Activated CD4-positive, alpha-beta memory T cell treated with anti-CD3 and anti-CD28 coated beads for 36 hours (primary cell): ENCODE results near the gene CLEC4M. TPM values are rescaled to one million over a fixed set of nuclear protein-coding genes. Genes with fewer than 3 reads are reported as not detected.
"Not testable (repeated sequence)": the region's sequence is repeated elsewhere in the genome, so short reads cannot be mapped to it uniquely, and the experiment has no call there.

Source experiments
- CTCF ChIA-PET: fragments of 350-600 bp; sonication (Branson Sonifier 250); formaldehyde crosslinking; loops from one replicate; lab custom pipeline; 2021; ENCODE audit warnings: antibody characterized with exemption, inconsistent platforms; lab: Charles Lee
- POLR2A ChIA-PET: fragments of 350-600 bp; sonication (Branson Sonifier 250); formaldehyde crosslinking; loops from one replicate; lab custom pipeline; 2021; ENCODE audit warnings: antibody characterized with exemption; lab: Charles Lee
- DNase-seq: peaks from one replicate; pipeline ENCODE4 v3.0.0-alpha.2; 2020
- H3K27ac Mint-ChIP-seq: one replicate; pipeline ENCODE4 v1.8.0; 2021; ENCODE audit warnings: mixed read lengths
- H3K27me3 Mint-ChIP-seq: one replicate; pipeline ENCODE4 v1.8.0; 2021; ENCODE audit warnings: mixed read lengths
- H3K36me3 Mint-ChIP-seq: one replicate; pipeline ENCODE4 v1.8.0; 2021; ENCODE audit warnings: mixed read lengths
- H3K4me1 Mint-ChIP-seq: one replicate; pipeline ENCODE4 v1.8.0; 2021; ENCODE audit warnings: low read depth, mixed read lengths
- H3K4me3 Mint-ChIP-seq: one replicate; pipeline ENCODE4 v1.8.0; 2021; ENCODE audit warnings: mild to moderate bottlenecking, mixed read lengths
- H3K9me3 Mint-ChIP-seq: one replicate; pipeline ENCODE4 v1.8.0; 2021; ENCODE audit warnings: mixed read lengths
- intact Hi-C: fragments of 100-400 bp; cut with micrococcal nuclease; formaldehyde crosslinking; loops from one replicate; pipeline ENCODE4 v1.15.1; 2023
- total RNA-seq, 2 experiments: library from RNA; stranded (reverse); gene quantifications; one replicate each; pipeline ENCODE4 v1.2.3, GENCODE V29; 2021

The CLEC4M gene
- total RNA-seq, 2 experiments from 2014 or later, result not detected

DNA sequence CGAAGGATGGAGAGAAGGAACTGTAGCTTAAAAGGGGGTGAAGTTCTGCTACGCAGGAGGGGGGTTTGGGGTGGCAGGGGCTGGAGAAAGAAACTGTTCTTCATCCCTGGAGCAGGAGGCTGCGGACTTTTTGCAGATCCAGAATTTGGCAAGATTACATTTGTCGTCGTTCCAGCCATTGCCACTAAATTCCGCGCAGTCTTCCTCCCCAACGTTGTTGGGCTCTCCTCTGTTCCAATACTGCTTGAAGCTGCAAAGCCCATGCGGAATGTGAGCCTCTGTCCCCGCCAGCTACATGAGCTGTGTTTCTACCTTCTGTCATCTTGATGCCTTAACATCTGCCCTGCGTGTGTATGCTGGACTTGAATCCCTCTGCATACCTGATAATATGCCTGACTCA is 20.1 kb upstream of the CLEC4M start:
- H3K36me3 Mint-ChIP-seq, result no peaks in the 10 kb centered on the region
- no peak overlapping the region for H3K4me3 Mint-ChIP-seq
- POLR2A ChIA-PET, result no interaction called here
- CTCF ChIA-PET, result no interaction called here
- intact Hi-C loops, result no loop called here
- no peak overlapping the region for H3K27ac Mint-ChIP-seq
- H3K27me3 Mint-ChIP-seq, result peaks cover 57% of the 10 kb centered on the region
- no peak for DNase-seq
- peaks cover 2% of the 10 kb centered on the region for H3K4me1 Mint-ChIP-seq
- H3K9me3 Mint-ChIP-seq, result peaks cover 1% of the 10 kb centered on the region

DNA sequence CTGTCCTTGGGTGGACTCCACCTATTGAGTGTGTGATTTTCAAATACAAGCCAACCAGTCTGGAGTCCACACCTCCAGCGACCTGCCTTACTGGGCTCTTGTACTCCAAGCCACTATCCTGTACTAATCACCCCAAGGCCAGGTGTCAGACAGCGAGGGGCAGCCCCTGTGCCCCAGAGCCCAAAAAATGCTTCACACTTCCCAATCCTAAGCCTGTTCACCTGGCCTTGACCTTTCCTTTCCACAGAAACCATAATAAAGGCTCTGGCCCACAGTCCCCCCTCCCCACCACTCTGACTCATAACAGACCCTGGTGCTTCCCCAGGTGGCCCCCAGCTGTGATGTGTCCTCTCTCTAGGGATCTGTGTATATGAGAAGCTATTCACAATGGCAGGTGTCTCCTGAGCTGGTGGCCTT is 19.6 kb upstream of the CLEC4M start:
- Mint-ChIP-seq H3K9me3 (peaks cover 5% of the 10 kb centered on the region), H3K27me3 (peaks cover 57% of the 10 kb centered on the region), H3K4me1 (no peaks in the 10 kb centered on the region), H3K36me3 (no peaks in the 10 kb centered on the region), H3K4me3 (no peak overlapping the region), H3K27ac (no peak overlapping the region)
- peak; percentile 22 for DNase-seq
- POLR2A ChIA-PET, result no interaction called here
- CTCF ChIA-PET, result no interaction called here
- intact Hi-C loops, result no loop called here

DNA sequence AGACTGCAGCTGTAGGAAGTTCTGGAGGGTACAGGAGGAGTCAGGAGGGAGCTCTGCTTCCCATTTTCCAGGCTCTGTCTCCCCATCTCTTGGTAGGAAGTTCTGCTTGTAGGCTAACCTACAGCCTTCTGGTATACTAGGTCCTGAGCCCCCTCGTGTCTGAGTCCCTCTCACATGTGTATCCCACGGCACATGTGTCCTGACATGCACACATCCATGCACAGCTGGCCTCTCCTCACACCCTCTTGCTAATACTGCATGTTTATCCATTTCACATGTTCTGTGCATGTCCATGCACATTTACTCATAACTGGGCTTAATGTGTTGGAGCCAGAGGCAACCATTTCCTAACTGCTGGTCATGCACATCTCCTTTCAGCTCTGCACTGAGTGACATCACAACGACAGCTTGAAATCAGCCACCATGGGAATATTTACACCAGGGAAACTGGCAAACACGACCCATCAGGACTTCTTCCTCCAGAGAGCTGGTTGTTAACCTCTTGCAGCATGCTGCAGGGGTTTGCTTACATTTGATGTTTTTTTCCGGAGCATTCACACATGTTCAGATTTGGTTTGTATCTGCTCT is 18.8 kb upstream of the CLEC4M start:
- H3K36me3 Mint-ChIP-seq, result no peaks in the 10 kb centered on the region
- peaks cover 5% of the 10 kb centered on the region for H3K9me3 Mint-ChIP-seq
- intact Hi-C loops, result no loop called here
- ChIA-PET CTCF (no interaction called here), POLR2A (no interaction called here)
- no peak overlapping the region for H3K27ac Mint-ChIP-seq
- H3K4me1 Mint-ChIP-seq, result no peaks in the 10 kb centered on the region
- DNase-seq, result no peak
- peaks cover 54% of the 10 kb centered on the region for H3K27me3 Mint-ChIP-seq
- no peak overlapping the region for H3K4me3 Mint-ChIP-seq

DNA sequence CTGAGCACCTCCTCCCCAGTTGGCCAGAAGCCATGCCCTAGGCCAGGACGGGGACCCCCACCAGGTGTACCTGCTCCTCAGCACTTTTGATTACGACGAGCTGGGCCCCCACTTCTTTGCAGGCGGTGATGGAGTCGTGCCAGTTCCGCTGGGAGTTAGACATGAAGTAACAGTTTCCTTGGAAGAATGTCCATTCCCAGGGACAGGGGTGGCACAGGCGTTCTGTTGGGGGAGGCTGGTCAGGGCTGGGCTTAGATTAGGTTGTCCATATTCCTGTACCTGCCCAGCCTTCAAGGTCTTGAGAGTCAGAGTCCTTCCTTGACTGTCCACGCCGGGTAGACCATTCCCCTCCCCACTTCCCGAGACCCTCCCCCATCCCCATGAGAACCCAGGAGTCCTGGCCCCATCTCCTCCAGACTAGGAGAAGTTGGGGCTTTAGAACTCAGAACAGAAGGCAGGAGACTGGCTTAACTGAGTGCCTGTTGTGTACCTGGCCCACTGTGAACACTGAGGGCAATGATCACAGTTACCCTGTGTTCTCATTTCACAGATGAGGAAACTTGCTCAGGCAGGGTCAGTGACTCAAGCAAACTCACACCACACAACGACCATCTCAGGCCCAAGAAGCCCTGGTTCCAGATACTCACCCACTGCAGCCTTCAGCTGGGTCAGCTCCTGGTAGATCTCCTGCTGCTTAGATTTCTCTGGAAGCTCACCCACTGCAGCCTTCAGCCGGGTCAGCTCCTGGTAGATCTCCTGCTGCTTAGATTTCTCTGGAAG is 18.0 kb upstream of the CLEC4M start:
- intact Hi-C loops, result no loop called here
- ChIA-PET POLR2A (no interaction called here), CTCF (interaction anchor here (0.6 kb wide), 1 partner anchor 661 kb away, joined by 3 read pairs; no protein-coding TSS in a partner anchor)
- Mint-ChIP-seq H3K9me3 (peaks cover 6% of the 10 kb centered on the region), H3K36me3 (no peaks in the 10 kb centered on the region), H3K27me3 (peaks cover 50% of the 10 kb centered on the region), H3K4me3 (no peak overlapping the region), H3K27ac (no peak overlapping the region), H3K4me1 (no peaks in the 10 kb centered on the region)
- DNase-seq, result no peak

DNA sequence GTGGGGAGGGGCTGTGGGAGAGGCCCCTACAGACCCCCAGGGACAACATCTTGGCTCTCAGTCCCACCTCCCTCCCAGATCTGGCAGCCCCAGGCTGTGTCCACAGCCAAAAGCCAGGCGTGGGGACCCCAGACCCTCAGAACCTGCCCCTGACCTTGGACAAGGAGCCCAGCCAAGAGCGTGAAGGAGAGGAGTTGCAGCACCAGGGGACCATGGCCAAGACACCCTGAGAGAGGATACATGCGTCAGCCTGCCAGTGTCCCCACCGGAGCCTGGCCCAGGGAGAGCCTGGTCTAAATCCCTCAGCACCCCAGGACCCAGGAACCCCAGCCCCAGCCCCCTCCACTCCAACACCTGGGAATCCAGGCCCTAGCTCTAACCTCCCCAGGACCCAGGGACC is 16.7 kb upstream of the CLEC4M start:
- Mint-ChIP-seq H3K27me3 (peaks cover 44% of the 10 kb centered on the region), H3K9me3 (peaks cover 16% of the 10 kb centered on the region), H3K4me1 (peaks cover 12% of the 10 kb centered on the region)
- CTCF ChIA-PET, DNase-seq, intact Hi-C loops, POLR2A ChIA-PET, H3K27ac Mint-ChIP-seq, H3K4me3 Mint-ChIP-seq, H3K36me3 Mint-ChIP-seq: not testable (repeated sequence)

DNA sequence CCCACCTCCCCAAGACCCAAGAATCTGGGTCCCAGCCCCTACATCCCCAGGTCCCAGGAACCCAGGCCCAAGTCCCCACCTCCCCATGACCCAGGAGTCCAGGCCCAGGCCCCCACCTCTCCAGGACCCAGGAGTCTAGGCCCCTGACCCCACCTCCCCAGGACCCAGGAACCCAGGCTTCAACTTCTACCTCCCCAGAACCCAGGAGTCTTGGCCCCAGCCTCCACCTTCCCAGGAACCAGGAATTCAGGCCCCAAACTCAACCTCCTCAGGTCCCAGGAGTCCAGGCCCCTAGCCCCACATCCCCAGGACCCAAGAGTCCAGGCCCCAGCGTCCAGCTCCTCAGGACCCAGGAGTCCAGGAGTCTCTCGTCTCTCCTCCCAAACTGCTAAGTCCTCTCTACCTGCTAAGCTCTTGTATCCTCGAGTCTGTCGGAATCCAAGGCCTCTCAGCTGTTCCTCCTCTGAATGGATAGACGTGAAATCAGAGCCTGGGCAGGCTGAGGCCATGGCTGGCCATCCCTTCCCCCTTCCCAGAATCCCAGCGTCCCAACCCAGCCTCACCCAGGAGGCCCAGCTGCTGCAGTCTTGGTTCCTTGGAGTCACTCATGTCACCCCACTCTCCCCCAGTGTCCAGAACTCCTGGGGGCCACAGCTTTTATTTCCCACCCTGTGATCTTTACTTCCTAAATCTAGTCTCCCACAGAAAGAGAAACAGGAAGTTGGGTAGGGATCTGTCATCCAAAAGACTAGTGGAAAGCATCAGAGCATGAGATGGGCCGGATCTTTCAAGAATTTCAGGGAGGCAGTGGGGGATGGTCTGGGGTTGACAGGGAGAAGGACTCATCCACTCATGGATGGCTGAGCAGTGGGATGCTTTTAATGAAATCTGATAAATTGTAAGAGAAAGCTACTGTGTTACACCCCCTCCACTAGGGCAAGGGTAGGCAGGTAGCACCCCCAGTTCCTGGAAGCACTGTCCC is 15.8 kb upstream of the CLEC4M start, which contains the start of gene CD209:
Gene CD209 (minus strand): TSS at position 632 of the 982 bp plus-strand sequence. CDS start 23 bp downstream, at position 609.
- H3K27me3 Mint-ChIP-seq, result peaks cover 38% of the 10 kb centered on the region
- ChIA-PET POLR2A (no interaction called here), CTCF (interaction anchor here (0.7 to 1.9 kb wide), 2 partner anchors 23 to 66 kb away, joined by 4 to 7 read pairs; partner anchors contain the start of gene TRAPPC5)
- H3K4me3 Mint-ChIP-seq, result no peak within 1 kb of the TSS
- no peak for DNase-seq
- H3K36me3 Mint-ChIP-seq, result no peaks in the 10 kb centered on the region
- intact Hi-C loops, result no loop called here
- no peak within 1 kb of the TSS for H3K27ac Mint-ChIP-seq
- H3K9me3 Mint-ChIP-seq, result peaks cover 18% of the 10 kb centered on the region
- peaks cover 16% of the 10 kb centered on the region for H3K4me1 Mint-ChIP-seq

DNA sequence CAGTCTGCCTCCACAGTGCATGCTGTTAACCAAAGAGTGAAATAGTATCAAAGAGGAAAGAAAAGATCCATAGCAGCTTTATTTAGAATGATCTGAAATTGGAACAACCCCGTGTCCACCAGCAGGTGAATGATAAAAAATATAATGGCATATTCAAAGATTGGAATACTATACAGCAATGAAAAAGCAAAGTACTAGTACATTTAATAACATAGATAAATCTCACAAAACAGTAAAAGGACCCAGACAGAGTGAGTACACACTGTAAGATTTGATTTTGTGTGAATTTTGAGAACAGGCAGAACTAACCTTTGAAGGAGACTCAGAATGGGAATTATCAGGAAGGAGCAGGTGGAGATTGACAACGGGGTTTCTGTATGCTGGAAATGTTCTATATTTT is 14.9 kb upstream of the CLEC4M start:
- H3K4me1 Mint-ChIP-seq, result peaks cover 20% of the 10 kb centered on the region
- ChIA-PET CTCF (interaction anchor here (0.7 to 1.9 kb wide), 2 partner anchors 22 to 67 kb away, joined by 4 to 7 read pairs; partner anchors contain the start of gene TRAPPC5), POLR2A (no interaction called here)
- H3K9me3 Mint-ChIP-seq, result peaks cover 21% of the 10 kb centered on the region
- intact Hi-C loops, result no loop called here
- no peak overlapping the region for H3K27ac Mint-ChIP-seq
- DNase-seq, result no peak
- peaks cover 32% of the 10 kb centered on the region for H3K27me3 Mint-ChIP-seq
- no peak overlapping the region for H3K4me3 Mint-ChIP-seq
- H3K36me3 Mint-ChIP-seq, result no peaks in the 10 kb centered on the region

DNA sequence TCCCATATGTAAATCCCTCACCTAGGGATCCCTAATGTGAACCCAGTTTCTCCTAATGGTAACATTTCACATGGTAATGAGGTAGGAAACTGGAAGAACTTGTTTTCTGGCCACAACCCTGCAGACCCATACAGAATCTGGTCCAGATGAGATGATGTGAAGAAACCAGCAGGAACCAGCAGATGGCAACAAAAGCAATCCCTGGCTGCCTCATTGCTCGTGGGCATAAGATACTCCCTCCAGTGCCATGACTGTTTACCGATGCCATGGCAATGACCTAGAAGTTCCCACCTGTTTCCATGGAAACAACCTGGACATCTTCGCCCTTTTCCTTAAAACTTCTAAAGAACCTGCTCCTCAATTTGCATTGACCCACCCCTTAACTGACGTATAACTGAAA is 14.3 kb upstream of the CLEC4M start:
- Mint-ChIP-seq H3K36me3 (no peaks in the 10 kb centered on the region), H3K27me3 (peaks cover 29% of the 10 kb centered on the region), H3K27ac (no peak overlapping the region), H3K4me3 (no peak overlapping the region), H3K4me1 (peaks cover 24% of the 10 kb centered on the region), H3K9me3 (peaks cover 24% of the 10 kb centered on the region)
- CTCF ChIA-PET, result interaction anchor here (0.9 to 1.8 kb wide), 2 partner anchors 22 to 51 kb away, joined by 4 read pairs; no protein-coding TSS in a partner anchor
- POLR2A ChIA-PET, result no interaction called here
- no peak for DNase-seq
- intact Hi-C loops, result no loop called here

DNA sequence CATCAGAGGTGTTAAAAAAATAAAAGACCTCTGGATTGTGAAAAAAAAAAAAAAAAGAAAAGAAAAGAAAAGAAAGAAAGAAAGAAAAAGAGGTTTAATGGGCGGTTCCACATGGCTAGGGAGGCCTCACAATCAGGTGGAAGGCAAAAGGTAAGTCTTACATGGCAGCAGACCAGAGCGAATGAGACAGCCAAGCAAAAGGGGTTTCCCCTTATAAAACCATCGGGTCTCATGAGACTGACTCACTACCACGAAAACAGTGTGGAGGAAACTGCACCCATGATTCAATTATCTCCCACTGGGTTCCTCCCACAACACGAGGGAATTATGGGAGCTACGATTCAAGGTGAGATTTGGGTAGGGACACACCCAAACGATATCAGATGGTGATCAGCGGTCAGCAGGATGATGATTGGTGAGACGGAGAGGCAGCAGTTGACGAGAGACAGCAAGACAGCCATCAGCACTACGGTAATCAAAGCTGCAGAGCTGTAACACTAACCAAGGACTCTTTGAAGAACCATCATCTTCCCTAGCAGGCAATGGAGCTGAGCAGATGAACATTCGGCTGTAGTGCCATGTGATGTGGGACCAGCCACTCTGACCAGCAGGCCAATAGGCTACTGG is 11.8 kb upstream of the CLEC4M start:
- H3K36me3 Mint-ChIP-seq, result peaks cover 2% of the 10 kb centered on the region
- peaks cover 28% of the 10 kb centered on the region for H3K4me1 Mint-ChIP-seq
- peak overlapping the region; percentile 35 for H3K27ac Mint-ChIP-seq
- ChIA-PET POLR2A (no interaction called here), CTCF (interaction anchor here (1.0 to 1.4 kb wide), 2 partner anchors 14 to 70 kb away, joined by 4 read pairs; partner anchors contain the start of gene TRAPPC5)
- intact Hi-C loops, result loop anchor here (1.0 to 5.0 kb wide), 4 partner anchors 13 to 56 kb away; no protein-coding TSS in a partner anchor
- H3K4me3 Mint-ChIP-seq, result no peak overlapping the region
- H3K27me3 Mint-ChIP-seq, result peaks cover 22% of the 10 kb centered on the region
- peak; percentile 67 for DNase-seq
- peaks cover 45% of the 10 kb centered on the region for H3K9me3 Mint-ChIP-seq

DNA sequence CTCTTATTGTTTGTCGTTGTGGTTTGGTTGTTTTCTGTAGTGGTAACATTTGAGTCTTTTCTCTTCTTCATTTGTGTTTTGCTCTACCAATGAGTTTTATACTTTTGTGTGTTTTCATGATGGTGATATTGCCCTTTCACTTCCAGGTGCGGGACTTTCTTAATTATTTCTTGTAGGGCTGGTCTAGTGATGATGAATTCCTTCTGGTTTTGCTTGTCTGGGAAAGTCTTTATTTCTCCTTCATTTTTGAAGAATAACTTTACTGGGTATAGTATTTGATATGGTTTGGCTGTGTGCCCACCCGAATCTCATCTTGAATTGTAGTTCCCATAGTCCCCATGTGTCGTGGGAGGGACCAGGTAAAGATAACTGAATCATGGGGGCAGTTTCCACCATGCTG is 6.8 kb upstream of the CLEC4M start:
- Mint-ChIP-seq H3K27me3 (peaks cover 18% of the 10 kb centered on the region), H3K9me3 (peaks cover 67% of the 10 kb centered on the region), H3K4me1 (peaks cover 16% of the 10 kb centered on the region), H3K27ac (no peak overlapping the region), H3K4me3 (no peak overlapping the region), H3K36me3 (peaks cover 31% of the 10 kb centered on the region)
- ChIA-PET POLR2A (no interaction called here), CTCF (no interaction called here)
- DNase-seq, result no peak
- intact Hi-C loops, result no loop called here

DNA sequence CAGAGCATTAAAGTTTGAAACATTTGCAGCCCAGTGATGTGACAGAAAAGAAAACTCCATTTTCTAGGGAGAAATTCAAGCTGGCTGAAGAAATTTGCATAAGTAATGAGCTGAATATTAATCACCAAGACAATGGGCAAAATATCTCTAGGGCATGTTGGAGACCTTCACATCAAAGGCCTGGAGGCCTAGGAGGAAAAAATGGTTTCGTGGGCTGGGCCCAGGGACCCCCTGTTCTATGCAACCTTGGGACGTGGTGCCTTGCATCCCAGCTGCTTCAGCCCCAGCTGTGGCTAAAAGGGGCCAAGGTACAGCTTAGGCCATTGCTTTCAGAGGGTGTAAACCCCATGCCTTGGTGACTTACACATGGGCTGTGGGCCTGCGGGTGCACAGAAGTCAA is 5.7 kb upstream of the CLEC4M start:
- no peak overlapping the region for H3K27ac Mint-ChIP-seq

More for the DNA sequence above, 5.7 kb upstream of the CLEC4M start:
- POLR2A ChIA-PET, result no interaction called here
- Mint-ChIP-seq H3K36me3 (peaks cover 33% of the 10 kb centered on the region), H3K9me3 (peaks cover 65% of the 10 kb centered on the region), H3K4me1 (peaks cover 11% of the 10 kb centered on the region), H3K4me3 (no peak overlapping the region), H3K27me3 (peaks cover 18% of the 10 kb centered on the region)
- intact Hi-C loops, result no loop called here
- CTCF ChIA-PET, result no interaction called here
- DNase-seq, result no peak
